Measurements from ENCODE around the gene ETV2.

DNA sequence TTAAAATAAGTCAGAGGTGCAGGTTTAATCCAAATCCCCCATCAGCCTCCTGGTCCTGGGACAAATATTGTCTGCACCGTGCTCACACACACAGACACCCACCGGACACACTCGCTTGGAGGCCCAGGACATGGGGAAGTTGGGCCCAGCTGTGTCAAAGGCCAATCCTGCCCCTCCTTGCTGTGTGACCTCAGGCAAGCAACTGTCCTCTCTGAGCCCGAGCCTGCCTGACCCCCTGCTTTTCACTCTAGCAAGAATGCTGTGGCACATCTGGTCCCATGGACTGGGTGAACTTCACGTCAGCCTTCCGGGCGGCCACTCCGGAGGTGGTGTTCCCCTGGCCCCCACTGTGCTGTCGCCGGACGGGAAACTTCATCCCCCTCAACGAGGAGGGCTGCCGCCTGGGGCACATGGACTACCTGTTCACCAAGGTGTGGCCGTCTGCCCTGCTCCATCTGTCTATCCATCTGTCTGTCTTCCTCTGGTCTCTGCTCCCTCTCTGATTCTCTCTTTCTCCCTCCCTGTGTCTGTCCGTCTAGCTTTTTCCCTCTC is 34.1 kb downstream of the ETV2 start:
- no peak for TF ChIP-seq POLR2A (IDR thresholded peaks at IDR 0.05)
- TF ChIP-seq, protein P1, sequence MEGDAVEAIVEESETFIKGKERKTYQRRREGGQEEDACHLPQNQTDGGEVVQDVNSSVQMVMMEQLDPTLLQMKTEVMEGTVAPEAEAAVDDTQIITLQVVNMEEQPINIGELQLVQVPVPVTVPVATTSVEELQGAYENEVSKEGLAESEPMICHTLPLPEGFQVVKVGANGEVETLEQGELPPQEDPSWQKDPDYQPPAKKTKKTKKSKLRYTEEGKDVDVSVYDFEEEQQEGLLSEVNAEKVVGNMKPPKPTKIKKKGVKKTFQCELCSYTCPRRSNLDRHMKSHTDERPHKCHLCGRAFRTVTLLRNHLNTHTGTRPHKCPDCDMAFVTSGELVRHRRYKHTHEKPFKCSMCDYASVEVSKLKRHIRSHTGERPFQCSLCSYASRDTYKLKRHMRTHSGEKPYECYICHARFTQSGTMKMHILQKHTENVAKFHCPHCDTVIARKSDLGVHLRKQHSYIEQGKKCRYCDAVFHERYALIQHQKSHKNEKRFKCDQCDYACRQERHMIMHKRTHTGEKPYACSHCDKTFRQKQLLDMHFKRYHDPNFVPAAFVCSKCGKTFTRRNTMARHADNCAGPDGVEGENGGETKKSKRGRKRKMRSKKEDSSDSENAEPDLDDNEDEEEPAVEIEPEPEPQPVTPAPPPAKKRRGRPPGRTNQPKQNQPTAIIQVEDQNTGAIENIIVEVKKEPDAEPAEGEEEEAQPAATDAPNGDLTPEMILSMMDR (IDR thresholded peaks at IDR 0.05 in 4 of 5, conservative IDR thresholded peaks at IDR 0.05 in 1 of 5): no peak
